Stimulated activated CD4-positive, alpha-beta T cell treated with anti-CD3 and anti-CD28 coated beads, Interleukin-15, amount 100 ng/mL, for 48 hours (primary cell): ENCODE results near the gene AP1S2.
"Not testable (repeated sequence)": the region's sequence is repeated elsewhere in the genome, so short reads cannot be mapped to it uniquely, and the experiment has no call there.

ENCODE experiments used
- DNase-seq, 2 donors: peaks; one replicate each; pipeline ENCODE4 v3.0.0-alpha.2; 2020; ENCODE audit warnings: low read depth in 2 of 2

Gene AP1S2

GRCh38 chrX:15855568-15856221 lies 1.1 kb upstream of the AP1S2 start:
- DNase-seq = no peak

GRCh38 chrX:15854080-15854655 lies 445 bp downstream of the AP1S2 start:
- DNase-seq = peak in 1 of 2 donors; percentile 18

- no peak for DNase-seq
Measured at GRCh38 chrX:15853586-15854079, 980 bp downstream of the AP1S2 start.

- DNase-seq = no peak
Measured at GRCh38 chrX:15849555-15849954, 5.1 kb downstream of the AP1S2 start.

GRCh38 chrX:15848576-15848975 lies 6.0 kb downstream of the AP1S2 start:
- no peak for DNase-seq

- no peak for DNase-seq
Measured at GRCh38 chrX:15843960-15844359, 10.7 kb downstream of the AP1S2 start.

GRCh38 chrX:15841853-15842516 lies 12.6 kb downstream of the AP1S2 start:
- DNase-seq = no peak

GRCh38 chrX:15838017-15838416 lies 16.6 kb downstream of the AP1S2 start:
- DNase-seq = no peak

GRCh38 chrX:15834827-15835595 lies 19.6 kb downstream of the AP1S2 start:
- DNase-seq = no peak

GRCh38 chrX:15834053-15834452 lies 20.6 kb downstream of the AP1S2 start:
- no peak for DNase-seq

- not testable (repeated sequence) for DNase-seq
Measured at GRCh38 chrX:15831347-15831746, 23.3 kb downstream of the AP1S2 start.

- no peak for DNase-seq
Measured at GRCh38 chrX:15829217-15829616, 25.4 kb downstream of the AP1S2 start.

GRCh38 chrX:15825936-15826335 lies 28.7 kb downstream of the AP1S2 start:
- DNase-seq = no peak

- no peak for DNase-seq
Measured at GRCh38 chrX:15822922-15823321, 31.7 kb downstream of the AP1S2 start.

- peak in 1 of 2 donors; percentile 8 for DNase-seq
Measured at GRCh38 chrX:15820106-15821073, 34.2 kb downstream of the AP1S2 start.

- peak in 1 of 2 donors; percentile 7 for DNase-seq
Measured at GRCh38 chrX:15816886-15817285, 37.7 kb downstream of the AP1S2 start.

- no peak for DNase-seq
Measured at GRCh38 chrX:15816438-15816809, 38.2 kb downstream of the AP1S2 start.

GRCh38 chrX:15815779-15816437 lies 38.7 kb downstream of the AP1S2 start:
- no peak for DNase-seq

GRCh38 chrX:15814771-15815365 lies 39.7 kb downstream of the AP1S2 start:
- DNase-seq = no peak

- DNase-seq = no peak
Measured at GRCh38 chrX:15813416-15813815, 41.2 kb downstream of the AP1S2 start.
